ENCODE measurements around the gene AUP1. TPM values are rescaled to one million over a fixed set of nuclear protein-coding genes. Genes with fewer than 3 reads are reported as not detected.

The AUP1 gene
- total RNA-seq, 2 donors from 2014 or later, result 76.3 to 88.9 TPM

DNA sequence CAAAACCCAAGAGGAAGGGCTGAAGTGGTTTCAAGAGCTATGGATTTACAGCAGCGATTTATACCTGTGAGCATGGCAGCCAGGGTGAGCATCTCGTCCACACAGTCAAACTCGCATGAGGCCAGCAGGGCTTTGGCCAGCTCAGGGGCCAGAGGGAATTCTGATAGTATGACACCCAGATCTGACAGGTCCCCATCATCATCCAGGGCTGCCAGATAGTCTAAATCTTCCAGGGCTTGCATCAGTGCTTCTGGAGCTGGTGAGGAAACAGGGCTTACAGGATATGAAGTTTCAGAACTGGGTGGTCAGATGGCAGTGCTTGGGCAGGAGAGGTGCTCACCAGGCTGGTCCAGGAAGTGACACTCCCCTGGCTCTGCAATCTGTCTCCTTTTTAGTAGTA, 7.0 kb downstream of the AUP1 start:
- H3K4me3 Mint-ChIP-seq, result no peak overlapping the region
- DNase-seq, result no peak
- peaks cover 66% of the 10 kb centered on the region for H3K27me3 Mint-ChIP-seq (ENCODE audit: insufficient read depth)
- WGBS, 2 experiments (ENCODE audit: insufficient coverage in 1 of 2, insufficient read length in 1 of 2), result 88 to 90% methylated on average over 3 of the region's 3 CpGs
- TF ChIP-seq, protein P1, sequence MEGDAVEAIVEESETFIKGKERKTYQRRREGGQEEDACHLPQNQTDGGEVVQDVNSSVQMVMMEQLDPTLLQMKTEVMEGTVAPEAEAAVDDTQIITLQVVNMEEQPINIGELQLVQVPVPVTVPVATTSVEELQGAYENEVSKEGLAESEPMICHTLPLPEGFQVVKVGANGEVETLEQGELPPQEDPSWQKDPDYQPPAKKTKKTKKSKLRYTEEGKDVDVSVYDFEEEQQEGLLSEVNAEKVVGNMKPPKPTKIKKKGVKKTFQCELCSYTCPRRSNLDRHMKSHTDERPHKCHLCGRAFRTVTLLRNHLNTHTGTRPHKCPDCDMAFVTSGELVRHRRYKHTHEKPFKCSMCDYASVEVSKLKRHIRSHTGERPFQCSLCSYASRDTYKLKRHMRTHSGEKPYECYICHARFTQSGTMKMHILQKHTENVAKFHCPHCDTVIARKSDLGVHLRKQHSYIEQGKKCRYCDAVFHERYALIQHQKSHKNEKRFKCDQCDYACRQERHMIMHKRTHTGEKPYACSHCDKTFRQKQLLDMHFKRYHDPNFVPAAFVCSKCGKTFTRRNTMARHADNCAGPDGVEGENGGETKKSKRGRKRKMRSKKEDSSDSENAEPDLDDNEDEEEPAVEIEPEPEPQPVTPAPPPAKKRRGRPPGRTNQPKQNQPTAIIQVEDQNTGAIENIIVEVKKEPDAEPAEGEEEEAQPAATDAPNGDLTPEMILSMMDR (conservative IDR thresholded peaks at IDR 0.05), result no peak
- H3K27me3 ChIP-seq (ENCODE audit: control insufficient read depth, insufficient read depth, low read length, poor library complexity, severe bottlenecking), result peaks cover 67% of the 10 kb centered on the region
- H3K4me1 Mint-ChIP-seq, result no peaks in the 10 kb centered on the region
- no peak overlapping the region for H3K27ac ChIP-seq (ENCODE audit: low read depth, low read length)
- H3K36me3 Mint-ChIP-seq (ENCODE audit: low read depth), result peaks cover 15% of the 10 kb centered on the region
- H3K27ac Mint-ChIP-seq, result no peak overlapping the region
- H3K9me3 ChIP-seq (ENCODE audit: control insufficient read depth, low read length), result no peaks in the 10 kb centered on the region
- H3K9ac ChIP-seq (ENCODE audit: extremely low read depth, low read length, poor library complexity, severe bottlenecking), result no peak overlapping the region
- no peaks in the 10 kb centered on the region for H3K4me1 ChIP-seq (ENCODE audit: control insufficient read depth, insufficient read depth, low read length)
- no peaks in the 10 kb centered on the region for H3K9me3 Mint-ChIP-seq
- H3K36me3 ChIP-seq (ENCODE audit: control insufficient read depth, insufficient read depth, low read length), result peaks cover 18% of the 10 kb centered on the region
- no peak overlapping the region for H3K4me3 ChIP-seq (ENCODE audit: low read length)

DNA sequence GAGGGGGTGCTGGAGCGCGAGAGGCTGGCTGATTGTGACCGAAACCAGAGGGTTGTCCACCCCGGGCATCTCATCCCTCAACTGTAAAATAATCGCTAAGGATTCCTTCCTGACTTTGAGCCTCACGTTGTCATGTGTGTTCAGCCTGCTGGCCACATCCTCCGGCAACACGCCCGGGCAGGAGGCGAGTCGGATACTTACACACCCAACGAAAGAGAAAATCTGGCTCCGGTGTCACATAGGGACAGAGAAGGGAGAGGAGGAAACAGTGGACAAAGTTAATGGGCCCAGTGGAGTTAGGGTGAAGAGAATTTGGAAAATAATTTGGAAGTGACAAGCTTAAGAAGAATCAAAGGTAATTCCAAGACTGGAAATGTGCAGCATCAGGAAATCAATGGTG, 12.9 kb downstream of the AUP1 start:
- WGBS, 2 experiments (ENCODE audit: insufficient coverage in 1 of 2, insufficient read length in 1 of 2), result 89% methylated on average over 13 of the region's 13 CpGs
- H3K9ac ChIP-seq (ENCODE audit: extremely low read depth, low read length, poor library complexity, severe bottlenecking), result no peak overlapping the region
- no peak for DNase-seq
- H3K9me3 Mint-ChIP-seq, result peaks cover 9% of the 10 kb centered on the region
- H3K4me1 ChIP-seq (ENCODE audit: control insufficient read depth, insufficient read depth, low read length), result peaks cover 3% of the 10 kb centered on the region
- peaks cover 96% of the 10 kb centered on the region for H3K27me3 Mint-ChIP-seq (ENCODE audit: insufficient read depth)
- H3K4me3 Mint-ChIP-seq, result no peak overlapping the region
- H3K36me3 Mint-ChIP-seq (ENCODE audit: low read depth), result peaks cover 2% of the 10 kb centered on the region
- H3K4me1 Mint-ChIP-seq, result peaks cover 9% of the 10 kb centered on the region
- no peaks in the 10 kb centered on the region for H3K36me3 ChIP-seq (ENCODE audit: control insufficient read depth, insufficient read depth, low read length)
- H3K27me3 ChIP-seq (ENCODE audit: control insufficient read depth, insufficient read depth, low read length, poor library complexity, severe bottlenecking), result peaks cover 100% of the 10 kb centered on the region
- no peak overlapping the region for H3K27ac Mint-ChIP-seq
- no peak overlapping the region for H3K27ac ChIP-seq (ENCODE audit: low read depth, low read length)
- no peak overlapping the region for H3K4me3 ChIP-seq (ENCODE audit: low read length)
- TF ChIP-seq, protein P1 (conservative IDR thresholded peaks at IDR 0.05), result no peak
- H3K9me3 ChIP-seq (ENCODE audit: control insufficient read depth, low read length), result peaks cover 9% of the 10 kb centered on the region

DNA sequence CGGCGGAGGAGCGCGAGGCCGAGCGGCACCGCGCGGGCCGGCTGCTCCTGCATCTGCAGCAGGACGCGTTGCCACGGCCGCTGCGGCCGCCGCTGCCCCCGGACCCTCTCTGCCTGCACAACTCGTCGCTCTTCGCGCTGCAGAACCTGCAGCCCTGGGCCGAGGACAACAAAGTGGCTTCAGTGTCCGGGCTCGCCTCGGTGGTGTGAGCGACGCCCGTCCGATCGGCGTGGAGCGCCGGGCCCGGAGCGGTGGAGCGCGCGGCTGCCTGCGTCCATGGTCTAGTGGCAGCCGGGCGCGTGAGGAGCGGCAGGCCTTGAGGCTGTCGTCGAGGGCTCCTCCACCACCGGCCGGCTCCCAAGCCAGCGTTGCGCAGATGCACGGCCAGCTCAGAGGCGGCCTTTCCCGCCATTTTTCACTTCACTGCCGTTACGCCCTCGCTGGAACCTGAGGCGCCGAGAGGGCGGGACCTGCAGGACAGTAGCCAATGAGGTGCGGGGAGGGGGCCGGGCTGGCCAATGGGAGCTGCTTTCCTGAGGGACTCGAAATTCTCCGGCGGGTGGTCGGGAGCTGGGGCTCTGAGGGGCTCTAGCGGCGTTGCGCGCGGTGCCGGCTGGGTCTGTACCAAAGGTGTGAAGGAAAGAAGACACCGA, 13.4 kb downstream of the AUP1 start:
- peaks cover 3% of the 10 kb centered on the region for H3K4me1 ChIP-seq (ENCODE audit: control insufficient read depth, insufficient read depth, low read length)
- Mint-ChIP-seq H3K27ac (no peak overlapping the region), H3K4me1 (peaks cover 9% of the 10 kb centered on the region), H3K4me3 (peak overlapping the region; percentile 44), H3K27me3 (ENCODE audit: insufficient read depth) (peaks cover 96% of the 10 kb centered on the region), H3K36me3 (ENCODE audit: low read depth) (peaks cover 2% of the 10 kb centered on the region), H3K9me3 (peaks cover 9% of the 10 kb centered on the region)
- TF ChIP-seq, protein P1 (conservative IDR thresholded peaks at IDR 0.05), result no peak
- peaks cover 9% of the 10 kb centered on the region for H3K9me3 ChIP-seq (ENCODE audit: control insufficient read depth, low read length)
- no peak overlapping the region for H3K4me3 ChIP-seq (ENCODE audit: low read length)
- H3K27ac ChIP-seq (ENCODE audit: low read depth, low read length), result no peak overlapping the region
- WGBS, 2 experiments (ENCODE audit: insufficient coverage in 1 of 2, insufficient read length in 1 of 2), result 4 to 11% methylated on average over 32 to 72 of the region's 72 CpGs
- H3K27me3 ChIP-seq (ENCODE audit: control insufficient read depth, insufficient read depth, low read length, poor library complexity, severe bottlenecking), result peaks cover 100% of the 10 kb centered on the region
- peak; percentile 95 for DNase-seq
- H3K36me3 ChIP-seq (ENCODE audit: control insufficient read depth, insufficient read depth, low read length), result no peaks in the 10 kb centered on the region
- no peak overlapping the region for H3K9ac ChIP-seq (ENCODE audit: extremely low read depth, low read length, poor library complexity, severe bottlenecking)

All from endodermal cell (in vitro differentiated cells).